GM12875 (cell line): ENCODE measurements around the gene MAGI2.
"Not testable (repeated sequence)": the region's sequence is repeated elsewhere in the genome, so short reads cannot be mapped to it uniquely, and the experiment has no call there.

Source experiments
- H3K4me3 ChIP-seq: one replicate; pipeline ENCODE4 v1.5.1; 2011; ENCODE audit warnings: low read depth, low read length, control low read depth
- CTCF ChIP-seq: IDR thresholded peaks from 2 replicates; pipeline ENCODE4 v1.5.1; 2011; ENCODE audit warnings: low read depth, mild to moderate bottlenecking, control low read depth, inconsistent platforms, low read length, moderate library complexity, borderline replicate concordance; ENCODE audit not compliant: insufficient read depth

MAGI2 gene

GRCh38 chr7:78301407-78301806, 1152.1 kb downstream of the MAGI2 start:
- H3K4me3 ChIP-seq = no peak overlapping the region

GRCh38 chr7:78299088-78299487, 1154.4 kb downstream of the MAGI2 start:
- no peak for TF ChIP-seq CTCF
- no peak overlapping the region for H3K4me3 ChIP-seq

More at GRCh38 chr7:78301407-78301806, 1152.1 kb downstream of the MAGI2 start:
- TF ChIP-seq CTCF = no peak

DNA sequence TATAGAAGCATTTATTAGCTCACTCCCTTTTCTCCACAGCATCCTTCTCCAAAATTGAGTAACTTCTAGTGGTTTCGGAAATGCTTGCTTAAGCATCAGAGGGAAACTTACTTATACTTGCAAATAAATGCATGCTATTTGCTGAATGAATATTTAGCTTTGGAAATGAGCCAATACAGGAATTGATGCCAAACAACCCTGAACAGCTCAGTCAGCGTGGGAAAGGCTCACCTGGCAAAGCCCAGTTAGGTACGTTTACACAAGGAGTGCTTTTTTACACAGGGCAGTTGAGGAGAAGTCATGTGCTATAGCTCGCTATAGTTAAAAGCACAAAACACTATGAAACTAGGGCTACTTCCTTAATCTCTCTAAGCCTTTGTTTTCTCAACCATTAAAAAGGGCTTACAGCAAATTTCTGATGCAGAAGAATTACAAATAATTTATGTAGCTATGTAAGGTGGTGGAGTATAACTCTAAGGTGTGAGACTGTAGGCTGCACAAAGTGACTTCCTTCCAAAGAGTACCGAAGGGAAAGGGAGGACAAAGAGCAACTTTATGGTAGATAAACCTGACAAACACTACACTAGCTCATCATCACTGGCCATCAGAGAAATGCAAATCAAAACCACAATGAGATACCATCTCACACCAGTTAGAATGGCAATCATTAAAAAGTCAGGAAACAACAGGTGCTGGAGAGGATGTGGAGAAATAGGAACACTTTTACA, 1156.7 kb downstream of the MAGI2 start:
- no peak for TF ChIP-seq CTCF
- H3K4me3 ChIP-seq = no peak overlapping the region

DNA sequence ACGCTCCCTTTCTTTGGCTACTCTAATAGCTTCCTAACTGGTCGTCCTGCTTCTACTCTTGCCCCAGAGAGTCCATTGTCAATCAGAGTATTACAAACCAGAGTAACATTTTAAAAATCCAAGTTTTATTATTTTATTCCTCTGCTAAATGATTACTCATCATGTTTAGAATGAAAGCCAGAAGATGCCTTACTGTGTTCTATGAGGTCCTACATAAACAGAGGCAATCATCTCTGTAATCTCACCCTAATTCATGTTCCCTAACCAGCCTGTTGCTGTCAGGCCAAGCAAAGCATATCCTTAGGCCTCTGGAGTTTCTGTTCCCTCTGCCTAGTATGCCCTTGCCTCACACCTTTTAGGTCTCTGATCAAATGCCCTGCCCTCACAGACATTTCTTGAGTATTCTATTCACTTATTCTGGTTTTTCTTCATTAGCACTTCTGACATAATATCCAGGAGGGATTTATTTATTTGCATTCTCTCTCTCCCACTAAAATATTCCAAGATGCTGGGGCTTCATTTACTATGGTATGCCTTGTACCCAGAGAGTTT, 1157.3 kb downstream of the MAGI2 start:
- no peak for TF ChIP-seq CTCF
- no peak overlapping the region for H3K4me3 ChIP-seq

- not testable (repeated sequence) for H3K4me3 ChIP-seq
Observed at GRCh38 chr7:78289471-78289870, 1164.0 kb downstream of the MAGI2 start.

- no peak overlapping the region for H3K4me3 ChIP-seq
- no peak for TF ChIP-seq CTCF
Observed at GRCh38 chr7:78284945-78285344, 1168.5 kb downstream of the MAGI2 start.

GRCh38 chr7:78280276-78280675, 1173.2 kb downstream of the MAGI2 start:
- H3K4me3 ChIP-seq = no peak overlapping the region
- no peak for TF ChIP-seq CTCF
